H1 (cell line): ENCODE results near the gene TRAIP. TPM values are rescaled to one million over a fixed set of nuclear protein-coding genes. Genes with fewer than 3 reads are reported as not detected.

Experiments used
- CTCF ChIA-PET: fragments of 300-600 bp; sonication (Branson Sonifier 250); formaldehyde crosslinking; loops from one replicate; lab custom pipeline; 2021; ENCODE audit not compliant: partially characterized antibody; lab: Charles Lee
- POLR2A ChIA-PET: fragments of 300-600 bp; sonication (Branson Sonifier 250); formaldehyde crosslinking; loops from one replicate; lab custom pipeline; 2021; ENCODE audit warnings: inconsistent platforms; ENCODE audit not compliant: partially characterized antibody; lab: Charles Lee
- DNase-seq, 2 experiments: peaks; one replicate each; pipeline versions ENCODE4 v3.0.0 to v3.0.0-alpha.2; 2010 to 2022; ENCODE audit warnings: low spot score in 2 of 2, low read depth in 1 of 2, mixed read lengths in 1 of 2
- FAIRE-seq: peaks from 2 replicates; lab custom pipeline; 2011; peaks lifted over from hg19 to GRCh38; lab: Jason Lieb, UNC
- H2AFZ ChIP-seq: 2 replicates; pipeline ENCODE4 v1.8.1; 2012; ENCODE audit warnings: low read length, inconsistent platforms
- H2AK5ac ChIP-seq: 2 replicates; pipeline ENCODE4 v1.6.1; 2013; ENCODE audit warnings: low read depth, low read length
- H2BK120ac ChIP-seq: replicated peaks from 2 replicates; pipeline ENCODE3; 2013; ENCODE audit warnings: low read depth, low read length, inconsistent platforms
- H2BK12ac ChIP-seq: 2 replicates; pipeline ENCODE4 v1.6.1; 2013; ENCODE audit warnings: low read depth, low read length
- H2BK15ac ChIP-seq: 2 replicates; pipeline ENCODE4 v1.6.1; 2013; ENCODE audit warnings: low read length
- H2BK20ac ChIP-seq: 2 replicates; pipeline ENCODE4 v1.6.1; 2013; ENCODE audit warnings: low read length
- H2BK5ac ChIP-seq: 2 replicates; pipeline ENCODE4 v1.6.1; 2013; ENCODE audit warnings: low read depth, low read length
- H3K14ac ChIP-seq: 2 replicates; pipeline ENCODE4 v1.6.1; 2013; ENCODE audit warnings: inconsistent platforms; ENCODE audit not compliant: insufficient read length
- H3K18ac ChIP-seq: 2 replicates; pipeline ENCODE4 v1.6.1; 2013; ENCODE audit warnings: low read length; ENCODE audit errors: extremely low read depth
- H3K23ac ChIP-seq: 2 replicates; pipeline ENCODE4 v1.6.1; 2013; ENCODE audit warnings: inconsistent platforms; ENCODE audit not compliant: insufficient read length
- H3K23me2 ChIP-seq: 2 replicates; pipeline ENCODE4 v1.6.1; 2013; ENCODE audit warnings: low read depth, low read length
- H3K27ac ChIP-seq: 2 replicates; pipeline ENCODE4 v1.6.1; 2011; ENCODE audit warnings: low read depth, low read length, inconsistent platforms
- H3K27me3 ChIP-seq, 4 experiments: replicated peaks in 1 of 4; 1 replicate in 1 of 4; 2 replicates in 3 of 4; pipeline versions ENCODE4 v1.6.1 to v1.8.1; 2011 to 2013; ENCODE audit warnings: low read length in 3 of 4, mild to moderate bottlenecking in 3 of 4, inconsistent platforms in 2 of 4, mixed read lengths in 2 of 4, moderate library complexity in 1 of 4; ENCODE audit not compliant: control insufficient read depth in 3 of 4, insufficient read depth in 3 of 4; ENCODE audit errors: extremely low read depth in 1 of 4
- H3K36me3 ChIP-seq, 4 experiments: 2 replicates each; pipeline versions ENCODE4 v1.6.1 to v1.8.1; 2011 to 2013; ENCODE audit warnings: mild to moderate bottlenecking in 4 of 4, low read length in 3 of 4, moderate library complexity in 2 of 4, control low read depth in 1 of 4, inconsistent platforms in 1 of 4; ENCODE audit not compliant: insufficient read depth in 4 of 4, control insufficient read depth in 2 of 4
- H3K4ac ChIP-seq: replicated peaks from 2 replicates; pipeline ENCODE3; 2013; ENCODE audit warnings: low read length, low read depth, mixed read lengths, inconsistent platforms; ENCODE audit not compliant: insufficient read length
- H3K4me1 ChIP-seq, 4 experiments: replicated peaks in 1 of 4; 1 replicate in 1 of 4; 2 replicates in 3 of 4; pipeline versions ENCODE4 v1.6.1 to v1.8.1; 2011 to 2013; ENCODE audit warnings: low read length in 3 of 4, inconsistent platforms in 2 of 4, mixed read lengths in 1 of 4; ENCODE audit not compliant: insufficient read depth in 4 of 4, control insufficient read depth in 3 of 4
- H3K4me2 ChIP-seq, 2 experiments: 2 replicates each; pipeline versions ENCODE4 v1.6.1 to v1.8.1; 2011 to 2013; ENCODE audit warnings: low read depth in 2 of 2, low read length in 2 of 2, control low read depth in 1 of 2, inconsistent platforms in 1 of 2, mild to moderate bottlenecking in 1 of 2; ENCODE audit not compliant: insufficient read depth in 1 of 2
- H3K4me3 ChIP-seq, 4 experiments: fragments of 200-600, 300-600 bp in 1 of 4; sonication (generic), shearing (Covaris generic), sonication (Bioruptor Twin) in 1 of 4; 2 replicates each; pipeline versions ENCODE4 v1.5.1 to v1.8.1; 2011 to 2016; ENCODE audit warnings: low read length in 4 of 4, low read depth in 3 of 4, control low read depth in 2 of 4, inconsistent platforms in 2 of 4, mild to moderate bottlenecking in 2 of 4, mixed read lengths in 1 of 4, moderate library complexity in 1 of 4; ENCODE audit not compliant: insufficient read depth in 2 of 4; ENCODE audit errors: extremely low read depth in 1 of 4
- H3K56ac ChIP-seq: replicated peaks from 2 replicates; pipeline ENCODE3; 2013; ENCODE audit warnings: low read depth, mild to moderate bottlenecking, mixed read lengths, low read length, inconsistent platforms; ENCODE audit not compliant: insufficient read length
- H3K79me1 ChIP-seq: 2 replicates; pipeline ENCODE4 v1.6.1; 2013; ENCODE audit warnings: low read depth, low read length, control low read depth
- H3K79me2 ChIP-seq, 2 experiments: 2 replicates each; pipeline versions ENCODE4 v1.6.1 to v1.8.1; 2012 to 2013; ENCODE audit warnings: low read length in 2 of 2, mild to moderate bottlenecking in 2 of 2, inconsistent platforms in 1 of 2; ENCODE audit not compliant: insufficient read depth in 2 of 2, control insufficient read depth in 1 of 2
- H3K9ac ChIP-seq, 4 experiments: replicated peaks in 1 of 4; 1 replicate in 1 of 4; 2 replicates in 3 of 4; pipeline versions ENCODE4 v1.6.1 to v1.8.1; 2011 to 2013; ENCODE audit warnings: low read depth in 3 of 4, low read length in 3 of 4, control low read depth in 2 of 4, mild to moderate bottlenecking in 2 of 4, moderate library complexity in 2 of 4, inconsistent platforms in 1 of 4; ENCODE audit errors: extremely low read depth in 1 of 4
- H3K9me3 ChIP-seq, 2 experiments: 2 replicates each; pipeline versions ENCODE4 v1.6.1 to v1.8.1; 2012 to 2013; ENCODE audit warnings: mild to moderate bottlenecking in 2 of 2, moderate library complexity in 2 of 2, control low read depth in 1 of 2, inconsistent platforms in 1 of 2, low read depth in 1 of 2, low read length in 1 of 2, mixed read lengths in 1 of 2; ENCODE audit not compliant: insufficient read depth in 2 of 2
- H4K20me1 ChIP-seq, 2 experiments: replicated peaks in 1 of 2; 2 replicates each; pipeline versions ENCODE3 to v1.8.1; 2011 to 2013; ENCODE audit warnings: inconsistent platforms in 2 of 2, low read length in 2 of 2, mild to moderate bottlenecking in 1 of 2; ENCODE audit not compliant: insufficient read depth in 2 of 2, control insufficient read depth in 1 of 2
- H4K5ac ChIP-seq: 2 replicates; pipeline ENCODE4 v1.6.1; 2013; ENCODE audit warnings: low read length, low read depth, mixed read lengths, inconsistent platforms; ENCODE audit not compliant: insufficient read length
- H4K8ac ChIP-seq: 2 replicates; pipeline ENCODE4 v1.8.0; 2013; ENCODE audit warnings: mild to moderate bottlenecking, moderate library complexity, low read length, inconsistent platforms; ENCODE audit not compliant: insufficient read depth; ENCODE audit errors: extremely low read depth
- H4K91ac ChIP-seq: replicated peaks from 2 replicates; pipeline ENCODE3; 2013; ENCODE audit warnings: low read length, mixed read lengths, inconsistent platforms; ENCODE audit not compliant: insufficient read length
- CBX8 ChIP-seq: fragments of 300-800, 300-1000 bp; sonication (generic); IDR thresholded peaks from 2 replicates; pipeline ENCODE4 v1.7.1; 2016; ENCODE audit warnings: low read depth, low read length, borderline replicate concordance
- JUND ChIP-seq: IDR thresholded peaks from 2 replicates; pipeline ENCODE4 v1.6.1; 2011; ENCODE audit warnings: mild to moderate bottlenecking, improper control_type of control experiment, low read length
- KDM5A ChIP-seq: fragments of 200-600 bp; IDR thresholded peaks from 2 replicates; pipeline ENCODE4 v1.7.1; 2012; ENCODE audit warnings: mild to moderate bottlenecking, low read length, inconsistent platforms, mixed read lengths
- RXRA ChIP-seq: IDR thresholded peaks from 2 replicates; pipeline ENCODE4 v1.6.1; 2011; ENCODE audit warnings: low read depth, mild to moderate bottlenecking, low read length, moderate library complexity; ENCODE audit not compliant: insufficient read depth
- WGBS, 2 experiments: shearing (Covaris generic) in 1 of 2; methylation state at CpG; one replicate each; pipeline versions ENCODE4 v1.1.6 to v1.1.7; 2013 to 2015; ENCODE audit warnings: low lambda C conversion rate in 2 of 2, mixed read lengths in 2 of 2, inconsistent platforms in 1 of 2, low coverage in 1 of 2, missing lambda C conversion rate in 1 of 2; ENCODE audit not compliant: insufficient replicate concordance in 2 of 2, insufficient coverage in 1 of 2, insufficient read length in 1 of 2; ENCODE audit errors: extremely low coverage in 1 of 2, missing lambda C conversion rate in 1 of 2; 5-methylcytosine and 5-hydroxymethylcytosine counted together
- polyA plus RNA-seq, 7 experiments: library from polyadenylated mRNA; depleted of rRNA in 3 of 7; stranded (reverse) in 5 of 7; unstranded in 2 of 7; fragments of >200 nt in 5 of 7; fragments of 200-250 nt in 2 of 7; gene quantifications; 1 replicate in 5 of 7; 2 replicates in 1 of 7; 4 replicates in 1 of 7; pipeline versions ENCODE4 v1.2.1 to v1.2.3, GENCODE V29; 2011 to 2013; ENCODE audit warnings: missing spikeins in 2 of 7, mixed read lengths in 2 of 7
- total RNA-seq: library from RNA; stranded (reverse); fragmentation: NEBNext Ultra II Directional; extraction: Animal tissue kit (Norgen Biotek cat#: 25700); gene quantifications from 2 replicates; pipeline ENCODE4 v1.2.1, GENCODE V29; 2021
- TF ChIP-seq, protein P1 (sequence below): IDR thresholded peaks from 2 replicates; pipeline ENCODE4 v1.6.1; 2012; ENCODE audit warnings: low read length, inconsistent platforms
- TF ChIP-seq, protein P2 (sequence below): IDR thresholded peaks from 2 replicates; pipeline ENCODE4 v1.6.1; 2012; ENCODE audit warnings: inconsistent platforms

TRAIP gene
- total and polyA plus RNA-seq, 2 of the 8 experiments (the other 6 are each of a cell fraction or from before 2014, with no cell fraction given): 27.7 to 28.1 TPM

DNA sequence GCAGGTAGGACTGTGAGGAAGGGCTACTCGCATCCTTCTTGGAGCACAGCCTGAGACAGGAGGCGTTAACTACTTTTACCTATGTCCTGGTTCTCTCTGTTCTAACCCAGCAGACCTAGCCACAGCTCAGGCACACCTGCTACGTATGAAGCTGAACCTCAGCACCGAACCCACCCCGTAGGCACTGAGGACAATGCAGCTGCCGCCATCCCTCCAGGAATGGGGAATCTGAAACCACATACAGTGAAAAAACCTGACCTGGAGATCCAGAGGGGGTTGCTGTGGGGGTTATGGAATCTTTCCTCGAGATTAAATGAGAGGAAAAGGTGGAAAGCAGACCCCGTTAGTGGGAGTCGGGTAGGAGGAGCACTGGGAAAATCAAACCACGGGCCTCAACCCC is 32.9 kb upstream of the TRAIP start:
- H3K56ac ChIP-seq: no peak overlapping the region
- no peak overlapping the region for H2BK120ac ChIP-seq
- H3K14ac ChIP-seq: no peak overlapping the region
- H4K8ac ChIP-seq: no peak overlapping the region
- no peak overlapping the region for H3K4me3 ChIP-seq
- no peak overlapping the region for H4K91ac ChIP-seq
- no peaks in the 10 kb centered on the region for H4K20me1 ChIP-seq
- H3K36me3 ChIP-seq: no peaks in the 10 kb centered on the region
- TF ChIP-seq RXRA (no peak), JUND (no peak), CBX8 (no peak), KDM5A (no peak)
- TF ChIP-seq, protein P1, sequence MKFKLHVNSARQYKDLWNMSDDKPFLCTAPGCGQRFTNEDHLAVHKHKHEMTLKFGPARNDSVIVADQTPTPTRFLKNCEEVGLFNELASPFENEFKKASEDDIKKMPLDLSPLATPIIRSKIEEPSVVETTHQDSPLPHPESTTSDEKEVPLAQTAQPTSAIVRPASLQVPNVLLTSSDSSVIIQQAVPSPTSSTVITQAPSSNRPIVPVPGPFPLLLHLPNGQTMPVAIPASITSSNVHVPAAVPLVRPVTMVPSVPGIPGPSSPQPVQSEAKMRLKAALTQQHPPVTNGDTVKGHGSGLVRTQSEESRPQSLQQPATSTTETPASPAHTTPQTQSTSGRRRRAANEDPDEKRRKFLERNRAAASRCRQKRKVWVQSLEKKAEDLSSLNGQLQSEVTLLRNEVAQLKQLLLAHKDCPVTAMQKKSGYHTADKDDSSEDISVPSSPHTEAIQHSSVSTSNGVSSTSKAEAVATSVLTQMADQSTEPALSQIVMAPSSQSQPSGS: no peak
- TF ChIP-seq, protein P2, sequence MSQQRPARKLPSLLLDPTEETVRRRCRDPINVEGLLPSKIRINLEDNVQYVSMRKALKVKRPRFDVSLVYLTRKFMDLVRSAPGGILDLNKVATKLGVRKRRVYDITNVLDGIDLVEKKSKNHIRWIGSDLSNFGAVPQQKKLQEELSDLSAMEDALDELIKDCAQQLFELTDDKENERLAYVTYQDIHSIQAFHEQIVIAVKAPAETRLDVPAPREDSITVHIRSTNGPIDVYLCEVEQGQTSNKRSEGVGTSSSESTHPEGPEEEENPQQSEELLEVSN: no peak
- TF ChIP-seq, all 59 proteins: peak for 0
- H2BK12ac ChIP-seq: no peak overlapping the region
- no peaks in the 10 kb centered on the region for H3K27me3 ChIP-seq
- DNase-seq (no peak), FAIRE-seq (no peak)
- H2BK15ac ChIP-seq: no peak overlapping the region
- ChIA-PET CTCF (interaction anchor here (0.7 to 3.7 kb wide), 6 partner anchors 11 to 208 kb away, joined by 3 to 12 read pairs (median 4); no protein-coding TSS in a partner anchor), POLR2A (interaction anchor here (1.2 to 4.1 kb wide), 5 partner anchors 8 to 86 kb away, joined by 3 to 16 read pairs (median 5); partner anchors contain the start of gene INKA1)
- H3K4me1 ChIP-seq: peaks cover 0 to 2% (median 0%) of the 10 kb centered on the region in 4 experiments; a peak in 1 of 7 replicates
- 86% methylated on average over 10 of the region's 10 CpGs; no CpG with 5 or more reads in 1 of the 2 experiments for WGBS, 2 experiments
- no peak overlapping the region for H3K4ac ChIP-seq
- no peak overlapping the region for H4K5ac ChIP-seq
- no peak overlapping the region for H2BK20ac ChIP-seq
- no peak overlapping the region; a peak in 1 of 7 replicates for H3K9ac ChIP-seq
- no peak overlapping the region for H2BK5ac ChIP-seq
- H3K79me2 ChIP-seq: no peaks in the 10 kb centered on the region
- no peaks in the 10 kb centered on the region for H3K9me3 ChIP-seq
- no peak overlapping the region for H3K23ac ChIP-seq
- H3K27ac ChIP-seq: no peak overlapping the region
- H3K4me2 ChIP-seq: peak overlapping the region in 1 of 2 experiments; percentile 21; a peak in 1 of 4 replicates
- H3K23me2 ChIP-seq: no peaks in the 10 kb centered on the region
- no peak overlapping the region for H2AFZ ChIP-seq
- no peak overlapping the region for H3K18ac ChIP-seq
- H2AK5ac ChIP-seq: no peak overlapping the region
- no peaks in the 10 kb centered on the region for H3K79me1 ChIP-seq
